Right ventricle myocardium superior (tissue), 1 donor: ENCODE measurements around the gene HLCS. TPM values are rescaled to one million over a fixed set of nuclear protein-coding genes. Genes with fewer than 3 reads are reported as not detected.
"Not testable (repeated sequence)": the region's sequence is repeated elsewhere in the genome, so short reads cannot be mapped to it uniquely, and the experiment has no call there.

ENCODE experiments used
- ATAC-seq: fragments of 200-7000 bp; cut with Tn5 transposase; one replicate; pipeline ENCODE4 v1.9.1; 2020; ENCODE audit warnings: mild to moderate bottlenecking; ENCODE audit not compliant: poor library complexity
- DNase-seq: peaks from one replicate; pipeline ENCODE4 v3.0.0-alpha.2; 2020
- intact Hi-C: fragments of 100-400 bp; cut with DNase I; formaldehyde crosslinking; loops from one replicate; pipeline ENCODE4 v1.11.2; 2022
- total RNA-seq: library from RNA; stranded (reverse); fragmentation: NEBNext Ultra II Directional; extraction: Animal tissue kit (Norgen Biotek cat#: 25700); gene quantifications from one replicate; pipeline ENCODE4 v1.2.1, GENCODE V29; 2021
- donor health status: DM: no; HTN: yes; CAD: no; lungs with severe emphysema.

Gene HLCS
- total RNA-seq, 1 donor from 2014 or later: 6.3 TPM

DNA sequence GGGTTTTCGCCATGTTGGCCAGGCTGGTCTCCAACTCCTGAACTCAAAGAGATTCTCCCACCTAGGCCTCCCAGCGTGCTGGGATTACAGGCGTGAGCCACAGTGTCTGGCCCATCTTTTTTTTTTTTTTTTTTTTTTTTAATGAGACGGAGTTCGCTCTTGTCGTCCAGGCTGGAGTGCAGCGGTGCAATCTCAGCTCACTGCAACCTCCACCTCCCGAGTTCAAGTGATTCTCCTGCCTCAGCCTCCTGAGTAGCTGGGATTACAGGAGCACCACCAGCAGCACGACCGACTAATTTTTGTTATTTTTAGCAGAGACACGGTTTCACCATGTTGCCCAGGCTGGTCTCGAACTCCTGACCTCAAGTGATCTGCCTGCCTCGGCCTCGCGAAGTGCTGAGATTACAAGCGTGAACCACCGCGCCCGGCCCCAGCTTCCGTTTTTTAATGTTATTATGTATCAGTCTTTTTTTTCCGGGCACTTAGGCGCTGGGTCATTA is 22.8 kb upstream of the HLCS start:
- ATAC-seq, DNase-seq, intact Hi-C loops: not testable (repeated sequence)

DNA sequence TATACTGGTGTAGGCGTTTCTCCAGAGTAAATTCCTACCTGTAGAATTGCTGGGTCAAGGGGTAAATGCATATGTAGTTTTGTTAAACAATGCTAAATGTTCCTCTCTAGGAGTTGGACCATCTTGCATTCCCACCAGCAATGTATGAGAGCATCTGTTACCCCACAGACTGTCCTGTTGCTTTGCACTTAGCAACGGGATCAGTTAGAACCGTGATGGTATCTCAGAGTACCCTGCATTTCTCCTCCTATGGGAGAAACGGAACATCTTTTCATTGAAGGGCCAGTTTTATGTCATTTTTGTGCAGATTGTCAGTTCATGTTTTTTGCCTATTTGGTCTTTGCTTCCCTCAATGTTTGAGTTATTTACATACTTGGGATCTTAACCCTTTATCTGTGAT is 22.1 kb upstream of the HLCS start:
- intact Hi-C loops: no loop called here
- no peak for DNase-seq
- ATAC-seq: no peak

GRCh38 chr21:36987845-36988244 is 21.4 kb upstream of the HLCS start:
- intact Hi-C loops: no loop called here
- no peak for DNase-seq
- ATAC-seq: no peak

- intact Hi-C loops: no loop called here
- no peak for ATAC-seq
- no peak for DNase-seq
These were observed 19.5 kb upstream of the HLCS start for GRCh38 chr21:36985751-36986594.

- ATAC-seq (no peak), DNase-seq (no peak)
- intact Hi-C loops: no loop called here
These were observed 15.7 kb upstream of the HLCS start for GRCh38 chr21:36981977-36982700.

DNA sequence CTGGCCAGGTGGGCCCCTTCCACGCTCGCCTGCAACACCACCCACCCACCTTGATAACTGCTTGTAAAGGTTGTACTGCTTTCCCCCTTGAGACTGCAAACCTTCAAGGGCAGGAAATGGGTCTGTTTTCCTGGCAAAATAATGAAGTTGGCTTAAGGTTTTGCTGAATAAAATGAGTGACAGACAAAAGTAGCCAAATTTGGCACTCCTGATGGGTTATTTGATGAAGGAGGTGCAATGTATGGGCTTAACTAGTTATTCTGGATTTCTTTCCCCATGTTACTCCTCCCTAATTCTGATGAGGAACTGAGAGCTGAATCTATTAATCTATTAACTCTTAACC is 14.6 kb upstream of the HLCS start:
- DNase-seq (no peak), ATAC-seq (no peak)
- intact Hi-C loops: no loop called here

DNA sequence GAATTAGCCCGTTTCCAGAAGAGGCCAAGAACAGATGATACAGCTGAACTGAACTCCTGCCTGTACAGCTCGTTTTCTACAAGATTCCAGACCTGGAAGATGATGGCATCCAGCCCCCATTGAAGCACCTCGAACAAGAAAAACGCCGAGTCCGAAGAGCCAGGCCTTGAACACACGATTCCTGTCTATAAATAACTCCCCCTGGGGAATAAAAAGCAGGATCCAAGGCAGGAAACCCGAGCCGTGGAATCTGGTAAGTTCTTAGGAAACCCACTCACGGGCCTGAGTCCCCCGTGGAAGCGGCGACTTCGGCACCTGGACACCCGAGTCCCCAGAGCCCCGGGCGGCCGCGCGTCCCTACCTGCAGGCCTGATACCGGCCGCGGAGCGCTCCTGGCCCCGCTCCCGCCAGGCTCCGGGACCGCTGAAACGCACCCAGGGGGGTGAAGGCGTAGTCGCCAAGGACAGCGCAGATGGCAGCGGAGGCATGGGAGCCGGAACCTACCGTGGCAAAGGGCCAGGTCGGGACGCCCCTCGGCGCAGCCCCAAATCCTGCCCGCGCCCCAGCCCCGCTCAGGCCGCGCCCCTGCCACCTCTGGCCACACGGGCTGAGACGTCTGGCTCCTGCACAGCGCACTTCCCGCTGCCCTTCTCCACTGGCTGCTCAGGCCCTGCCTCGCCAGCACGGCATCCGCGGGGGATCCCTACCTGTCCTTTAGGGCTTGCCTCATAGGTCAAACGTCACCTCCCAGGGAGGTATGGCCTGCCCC is 14.0 kb upstream of the HLCS start:
- DNase-seq: no peak
- ATAC-seq: peak; percentile 91
- intact Hi-C loops: no loop called here

DNA sequence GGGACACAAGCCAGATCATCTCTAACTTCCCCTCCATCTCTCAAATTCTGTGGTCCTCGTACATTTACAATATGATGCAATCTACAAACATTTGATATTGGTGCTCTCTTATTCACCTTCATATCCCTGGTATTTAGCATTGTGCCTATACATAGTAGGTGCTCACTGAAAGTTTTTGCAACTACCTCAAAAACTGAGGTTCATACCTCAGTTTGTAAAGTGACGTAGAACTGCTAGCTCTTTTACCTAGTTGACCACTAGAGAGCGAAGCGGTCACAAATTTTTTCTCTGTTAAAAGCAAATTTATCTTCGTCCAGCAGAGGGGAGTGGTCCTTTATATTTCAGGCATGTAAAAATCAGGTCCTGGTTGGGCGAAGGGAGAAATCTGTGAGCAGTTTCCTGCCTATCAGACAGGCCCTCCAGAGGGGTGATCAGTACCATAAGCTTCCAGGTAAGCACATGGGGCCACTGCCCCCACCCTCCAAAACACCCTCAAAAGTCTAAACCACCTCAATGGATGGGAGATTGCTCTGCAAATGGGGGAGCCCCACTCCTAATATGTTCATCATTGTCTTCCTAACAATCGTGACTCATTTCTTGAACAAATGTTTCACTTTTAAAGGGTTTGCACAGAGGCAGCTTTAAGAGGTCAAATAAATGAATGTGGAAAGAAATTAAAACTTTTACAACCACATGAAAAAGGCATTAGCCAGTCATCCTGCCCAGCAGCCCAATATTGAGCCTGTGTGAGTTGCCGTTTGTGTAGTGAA is 10.6 kb upstream of the HLCS start:
- ATAC-seq (peak; percentile 26), DNase-seq (no peak)
- intact Hi-C loops: no loop called here

DNA sequence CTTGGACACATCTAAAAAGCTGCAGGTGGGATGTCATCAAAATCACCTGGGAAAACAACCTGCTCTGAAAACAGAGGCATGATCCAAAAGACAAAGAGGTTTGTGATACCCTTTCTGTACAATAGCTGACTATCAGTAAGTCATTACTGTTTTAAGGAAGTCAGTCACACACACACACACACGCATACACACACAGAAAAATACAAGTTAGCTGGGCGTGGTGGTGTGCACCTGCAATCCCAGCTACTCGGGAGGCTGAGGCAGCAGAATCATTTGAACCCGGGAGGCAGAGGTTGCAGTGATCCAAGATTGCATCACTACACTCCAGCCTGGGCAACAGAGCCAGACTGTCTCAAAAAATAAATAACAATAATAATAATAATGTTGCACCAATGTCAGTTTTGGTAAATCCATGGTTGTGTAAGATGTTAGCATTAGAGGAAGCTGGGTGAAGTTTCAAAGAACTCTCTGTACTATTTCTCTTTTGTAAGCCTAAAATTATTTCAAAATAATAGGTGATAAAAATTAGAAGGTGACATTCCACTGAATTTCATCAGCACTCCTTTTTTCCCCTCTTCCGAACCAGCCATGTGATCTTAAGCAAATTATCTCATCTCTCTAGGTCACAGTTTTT is 9.9 kb upstream of the HLCS start:
- intact Hi-C loops: no loop called here
- ATAC-seq (no peak), DNase-seq (no peak)

DNA sequence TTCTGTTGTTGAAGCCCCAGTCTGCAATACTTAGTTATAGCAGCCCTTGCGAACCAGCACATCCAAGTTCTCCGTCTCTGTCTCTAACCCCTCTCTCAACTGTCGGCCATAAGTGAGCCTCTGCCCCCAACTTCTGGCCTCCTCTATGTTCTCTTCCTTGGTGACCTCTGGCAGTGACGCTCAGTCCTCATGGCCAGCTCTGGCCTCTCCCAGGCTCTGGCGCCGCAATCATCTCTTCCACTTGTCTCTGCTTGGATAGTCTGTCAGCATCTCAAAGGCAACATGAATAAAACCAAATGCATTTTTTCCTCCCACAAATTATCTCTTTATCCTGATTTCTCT is 8.4 kb upstream of the HLCS start:
- no peak for DNase-seq
- intact Hi-C loops: no loop called here

DNA sequence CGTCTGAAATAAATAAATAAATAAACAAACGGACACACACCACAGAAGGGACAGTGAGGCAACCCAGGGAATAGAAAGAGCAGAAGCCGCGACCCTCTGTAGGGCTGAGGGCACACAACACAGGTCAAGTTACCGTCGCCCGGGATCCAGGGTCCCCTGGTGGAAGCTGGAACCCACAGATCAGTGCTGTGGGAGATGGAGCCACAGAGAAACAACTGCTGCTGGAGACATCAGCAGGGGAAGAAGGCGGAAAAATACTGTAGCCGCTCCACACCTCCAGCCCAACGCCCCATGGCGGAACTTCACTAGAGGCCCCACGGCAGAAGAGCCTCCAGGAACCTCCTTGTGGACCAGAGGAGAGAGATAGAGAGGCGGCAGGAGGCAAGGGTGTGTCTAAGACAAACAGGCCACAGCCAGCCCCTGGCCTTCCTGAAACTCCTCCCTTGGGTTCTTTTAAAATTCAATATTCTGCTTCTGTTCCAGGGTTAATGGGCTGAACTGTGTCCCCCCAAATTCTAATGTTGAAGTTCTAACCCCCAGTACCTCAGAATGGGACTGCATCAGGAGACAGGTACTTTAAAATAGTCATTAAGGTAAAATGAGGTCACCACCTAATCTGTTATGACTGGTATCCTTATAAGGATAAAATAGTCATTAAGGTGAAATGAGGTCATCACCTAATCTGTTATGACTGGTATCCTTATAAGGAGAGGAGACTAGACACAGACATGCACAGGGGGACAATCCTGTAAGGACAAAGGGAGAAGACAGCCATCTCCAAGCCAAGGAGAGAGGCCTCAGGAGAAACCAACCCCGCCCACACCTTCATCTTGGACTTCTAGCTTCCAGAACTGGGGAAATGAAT is 7.7 kb upstream of the HLCS start:
- ATAC-seq (no peak), DNase-seq (no peak)
- intact Hi-C loops: no loop called here

More for the DNA sequence above, 8.4 kb upstream of the HLCS start:
- no peak for ATAC-seq

DNA sequence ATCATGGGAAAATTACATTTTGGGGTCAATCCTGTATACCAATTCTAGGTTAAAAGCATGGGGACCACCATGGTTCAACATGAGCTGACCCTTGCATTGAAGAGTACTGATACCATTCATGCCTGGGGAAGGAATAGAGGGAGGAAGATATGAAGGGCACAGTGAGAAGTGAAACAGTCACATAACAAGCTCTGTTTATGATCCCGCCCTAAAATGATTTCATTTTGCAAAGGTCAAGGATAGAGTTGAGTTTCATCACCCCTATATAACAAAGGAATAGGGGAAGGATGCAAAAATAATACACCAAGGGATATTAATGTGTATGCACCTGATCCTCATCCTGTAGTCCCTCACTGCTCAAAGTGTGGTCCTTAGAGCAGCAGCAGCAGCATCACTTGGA is 2.5 kb upstream of the HLCS start:
- DNase-seq: no peak
- intact Hi-C loops: no loop called here
- ATAC-seq: no peak

DNA sequence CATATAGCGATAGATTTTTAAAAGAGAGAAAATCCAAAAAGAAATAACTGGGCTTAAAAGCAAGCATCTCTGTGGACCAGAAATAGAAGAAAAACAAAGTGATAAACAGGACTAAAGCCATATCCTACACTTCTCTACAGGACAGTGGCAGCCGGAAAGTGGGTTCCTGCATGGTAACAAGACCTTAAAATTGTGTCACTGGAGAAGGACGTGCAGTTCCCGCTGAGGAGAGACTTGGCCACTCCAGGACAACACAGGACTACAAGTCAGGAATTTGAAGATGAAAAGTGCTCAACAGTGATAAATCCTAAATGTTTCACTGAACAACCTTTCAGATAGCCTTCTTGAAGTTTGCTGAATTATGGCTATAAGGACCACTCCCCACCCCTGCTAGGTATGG is 1.9 kb upstream of the HLCS start:
- intact Hi-C loops: no loop called here
- ATAC-seq: no peak
- DNase-seq: no peak

- DNase-seq (no peak), ATAC-seq (no peak)
- intact Hi-C loops: no loop called here
These were observed 626 bp upstream of the HLCS start for GRCh38 chr21:36966821-36967768.

DNA sequence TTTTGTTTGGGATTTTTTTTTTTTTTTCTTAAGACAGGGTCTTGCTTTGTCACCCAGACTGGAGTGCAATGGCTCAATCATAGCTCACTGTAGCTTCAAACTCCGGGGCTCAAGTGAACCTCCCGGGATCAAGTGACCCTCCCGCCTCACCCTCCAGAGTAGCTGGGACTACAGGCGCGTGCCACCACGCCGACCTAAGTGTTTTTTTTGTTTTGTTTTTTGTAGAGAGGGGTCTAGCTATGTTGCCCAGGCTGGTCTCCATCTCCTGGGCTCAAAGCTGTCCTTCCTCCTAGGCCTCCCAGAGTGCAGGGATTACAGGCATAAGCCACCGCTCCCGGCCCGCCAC is 776 bp downstream of the HLCS start:
- ATAC-seq: no peak
- no peak for DNase-seq
- intact Hi-C loops: no loop called here

DNA sequence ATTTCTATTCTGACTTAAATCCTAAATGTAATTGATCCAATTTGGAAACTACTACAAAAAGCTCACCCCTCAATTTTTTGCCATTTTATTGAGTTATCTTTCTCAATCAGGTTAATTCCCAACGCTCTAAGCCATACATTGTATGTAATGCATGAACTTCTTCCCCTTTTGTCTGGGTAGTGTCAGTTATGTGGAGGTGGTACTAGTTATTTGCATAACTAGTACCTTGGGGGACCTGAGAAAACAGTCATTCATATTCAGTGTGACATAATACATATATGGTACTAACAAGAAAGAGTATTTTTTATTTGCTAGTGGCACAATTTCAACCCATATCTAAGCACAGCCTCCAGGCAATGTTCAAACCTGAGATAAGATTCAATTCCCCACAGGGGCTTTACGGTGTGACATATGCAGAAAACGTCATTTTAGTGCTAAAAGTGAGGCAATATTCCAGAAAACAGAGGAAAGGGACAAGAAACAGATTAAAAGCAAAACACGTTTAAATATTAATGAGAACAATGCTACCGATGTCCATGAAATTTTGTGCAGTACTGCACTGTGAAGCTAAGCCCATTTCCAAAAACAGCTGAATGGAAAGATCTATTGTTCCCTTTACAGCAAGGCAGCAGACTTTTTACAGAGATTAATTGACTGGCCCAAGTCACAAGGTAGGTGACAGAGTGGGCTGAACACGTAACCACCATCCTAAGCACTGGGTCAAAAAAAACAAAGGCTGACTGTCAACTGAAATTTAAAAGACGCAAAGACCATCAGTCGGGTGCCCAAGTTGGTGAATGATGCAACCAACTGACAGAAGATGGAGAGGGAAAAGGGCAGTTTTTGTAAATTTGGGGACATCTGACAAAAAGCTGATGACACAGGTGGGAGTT is 1.4 kb downstream of the HLCS start:
- DNase-seq: no peak
- ATAC-seq: no peak
- intact Hi-C loops: no loop called here
